Activated naive CD4-positive, alpha-beta T cell (primary cell): ENCODE results near the gene C5AR2.
"Not testable (repeated sequence)": the region's sequence is repeated elsewhere in the genome, so short reads cannot be mapped to it uniquely, and the experiment has no call there.

Experiments used
- DNase-seq, 4 experiments: peaks; one replicate each; lab custom pipeline; 2025; lab: John Stamatoyannopoulos, UW

The C5AR2 gene

GRCh38 chr19:47331931-47332547, at the start of gene C5AR2:
TSS of gene C5AR2 (plus strand) at chr19:47332175. CDS start at chr19:47340800, 8,625 bp downstream.
- DNase-seq = no peak

DNA sequence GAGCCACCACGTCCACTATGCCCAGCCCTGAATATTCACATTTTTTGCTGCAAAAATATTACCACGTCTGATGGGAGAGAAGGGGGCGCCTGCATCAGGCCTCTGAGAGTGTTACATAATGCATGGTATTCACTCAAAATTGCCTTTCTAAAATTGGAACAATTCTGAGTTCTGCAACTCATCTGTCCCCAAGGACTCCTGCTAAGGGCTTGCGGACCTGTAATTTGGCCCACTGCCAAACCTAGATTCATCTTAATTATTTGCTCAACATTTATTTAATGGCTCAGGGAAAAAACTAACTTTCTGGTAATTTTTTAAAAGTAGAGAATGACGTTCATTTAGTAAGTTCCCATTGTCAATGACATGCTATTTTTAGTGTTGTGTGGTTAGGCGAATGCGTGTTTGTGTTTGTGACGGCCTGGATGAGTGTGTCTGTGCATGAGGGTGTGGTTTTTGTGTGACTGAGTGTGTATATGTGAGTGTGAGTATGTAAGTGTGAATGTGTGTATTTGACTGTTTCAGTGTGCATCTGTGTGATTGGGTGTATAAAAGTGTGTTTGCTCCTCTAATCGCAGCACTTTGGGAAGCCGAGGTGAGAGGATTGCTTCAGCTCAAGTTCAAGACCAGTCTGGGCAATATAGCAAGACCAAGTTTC, 48.4 kb upstream of the C5AR2 start:
- no peak for DNase-seq

GRCh38 chr19:47284324-47284899, 47.6 kb upstream of the C5AR2 start:
- no peak for DNase-seq

DNA sequence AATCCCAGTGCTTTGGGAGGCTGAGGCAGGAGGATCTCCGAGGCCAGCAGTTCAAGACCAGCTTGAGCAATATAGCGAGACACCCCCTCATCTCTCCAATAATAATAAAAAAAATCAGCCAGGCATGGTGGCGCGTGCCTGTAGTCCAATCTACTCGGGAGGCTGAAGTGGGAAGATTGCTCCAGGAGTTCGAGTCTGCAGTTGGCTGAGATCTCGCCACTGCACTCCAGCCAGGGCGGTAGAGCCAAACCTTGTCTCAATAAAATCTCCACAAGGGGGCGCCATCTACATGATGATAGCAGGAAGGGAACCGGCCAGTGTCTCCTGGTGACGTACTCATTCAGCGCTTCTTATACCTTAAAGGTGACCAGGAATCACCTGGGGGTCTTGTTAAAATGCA, 35.9 kb upstream of the C5AR2 start:
- peak; percentile 25 to 45 (median 36) for DNase-seq

- not testable (repeated sequence) for DNase-seq
These were observed 31.1 kb upstream of the C5AR2 start for GRCh38 chr19:47300867-47301266.

- DNase-seq = no peak
These were observed 29.7 kb upstream of the C5AR2 start for GRCh38 chr19:47302249-47302648.

- DNase-seq = no peak
These were observed 28.0 kb upstream of the C5AR2 start for GRCh38 chr19:47303966-47304365.

- DNase-seq = peak; percentile 13 to 51 (median 26)
These were observed 26.6 kb upstream of the C5AR2 start for GRCh38 chr19:47305309-47305751.

DNA sequence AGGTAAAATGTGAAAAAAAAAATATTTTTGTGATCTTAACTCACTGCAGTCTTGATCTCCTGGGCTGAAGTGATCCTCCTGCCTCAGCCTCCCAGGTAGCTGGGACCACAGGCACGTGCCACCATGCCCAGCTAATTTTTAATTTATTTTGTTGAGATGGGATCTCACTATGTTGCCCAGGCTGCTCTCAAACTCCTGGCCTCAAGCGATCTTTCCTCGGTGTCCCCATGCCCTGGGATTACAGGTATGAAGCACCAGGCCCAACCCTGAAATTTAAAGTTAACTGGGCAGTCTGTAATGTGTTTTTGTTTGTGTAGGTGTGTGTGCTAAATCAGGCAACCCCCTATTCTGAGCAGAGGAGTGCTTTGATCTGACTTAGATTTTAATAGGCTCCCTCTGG, 25.7 kb upstream of the C5AR2 start:
- DNase-seq = no peak

- no peak for DNase-seq
These were observed 22.9 kb upstream of the C5AR2 start for GRCh38 chr19:47309038-47309437.

- no peak for DNase-seq
These were observed 22.4 kb upstream of the C5AR2 start, which contains the start of gene C5AR1 for GRCh38 chr19:47309608-47310007. TSS of gene C5AR1 (plus strand) at chr19:47309861. CDS start at chr19:47309896, 35 bp downstream.

GRCh38 chr19:47310323-47310722, 21.7 kb upstream of the C5AR2 start:
- no peak for DNase-seq

GRCh38 chr19:47310819-47311218, 21.2 kb upstream of the C5AR2 start:
- DNase-seq = no peak

DNA sequence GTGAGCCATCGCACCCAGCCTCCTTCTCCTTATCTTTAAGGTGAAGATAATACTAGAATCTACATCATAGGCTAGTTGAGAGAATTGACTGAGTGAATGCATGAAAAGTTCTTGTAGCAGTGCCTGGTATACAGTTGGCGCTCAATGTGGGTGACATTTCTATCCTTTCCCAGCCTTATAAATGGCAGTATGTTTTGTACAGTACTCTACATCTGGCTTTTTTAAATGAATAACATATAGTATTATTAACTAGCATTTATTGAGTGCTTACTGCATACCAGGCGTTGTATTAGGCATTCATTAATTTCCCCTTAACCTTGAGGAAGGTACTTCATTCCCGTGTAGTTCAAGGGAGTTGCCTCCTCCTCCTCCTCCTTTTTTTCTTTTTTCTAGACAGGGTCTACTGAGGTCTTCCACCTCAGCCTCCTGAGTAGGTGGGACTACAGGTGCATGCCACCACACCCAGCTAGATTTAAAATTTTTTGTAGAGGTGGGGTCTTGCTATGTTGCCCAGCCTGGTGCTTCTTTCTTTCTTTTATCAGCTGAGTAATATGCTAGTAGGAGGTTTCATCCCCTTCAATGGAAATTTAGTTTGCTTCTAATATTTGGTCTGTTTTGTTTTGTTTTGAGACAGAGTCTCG, 19.5 kb upstream of the C5AR2 start:
- DNase-seq = no peak

GRCh38 chr19:47313754-47314295, 18.1 kb upstream of the C5AR2 start:
- DNase-seq = no peak

GRCh38 chr19:47315125-47315821, 16.7 kb upstream of the C5AR2 start:
- DNase-seq = no peak

DNA sequence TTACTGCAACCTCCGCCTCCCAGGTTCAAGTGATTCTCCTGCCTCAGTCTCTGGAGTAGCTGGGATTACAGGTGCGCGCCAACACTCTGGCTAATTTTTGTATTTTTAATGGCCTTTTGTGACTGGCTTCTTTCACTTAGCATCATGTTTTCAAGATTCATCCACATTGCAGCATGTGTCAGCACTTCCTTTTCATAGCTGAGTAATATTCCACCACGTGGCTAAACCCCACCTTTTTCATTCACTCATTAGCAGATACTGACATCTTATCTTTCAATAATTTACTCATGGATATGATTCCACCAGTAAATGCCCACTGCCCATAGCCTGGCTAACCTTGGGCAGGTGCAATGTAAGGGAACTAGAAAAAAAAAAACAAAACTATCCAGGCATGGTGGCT, 15.5 kb upstream of the C5AR2 start:
- no peak for DNase-seq

DNA sequence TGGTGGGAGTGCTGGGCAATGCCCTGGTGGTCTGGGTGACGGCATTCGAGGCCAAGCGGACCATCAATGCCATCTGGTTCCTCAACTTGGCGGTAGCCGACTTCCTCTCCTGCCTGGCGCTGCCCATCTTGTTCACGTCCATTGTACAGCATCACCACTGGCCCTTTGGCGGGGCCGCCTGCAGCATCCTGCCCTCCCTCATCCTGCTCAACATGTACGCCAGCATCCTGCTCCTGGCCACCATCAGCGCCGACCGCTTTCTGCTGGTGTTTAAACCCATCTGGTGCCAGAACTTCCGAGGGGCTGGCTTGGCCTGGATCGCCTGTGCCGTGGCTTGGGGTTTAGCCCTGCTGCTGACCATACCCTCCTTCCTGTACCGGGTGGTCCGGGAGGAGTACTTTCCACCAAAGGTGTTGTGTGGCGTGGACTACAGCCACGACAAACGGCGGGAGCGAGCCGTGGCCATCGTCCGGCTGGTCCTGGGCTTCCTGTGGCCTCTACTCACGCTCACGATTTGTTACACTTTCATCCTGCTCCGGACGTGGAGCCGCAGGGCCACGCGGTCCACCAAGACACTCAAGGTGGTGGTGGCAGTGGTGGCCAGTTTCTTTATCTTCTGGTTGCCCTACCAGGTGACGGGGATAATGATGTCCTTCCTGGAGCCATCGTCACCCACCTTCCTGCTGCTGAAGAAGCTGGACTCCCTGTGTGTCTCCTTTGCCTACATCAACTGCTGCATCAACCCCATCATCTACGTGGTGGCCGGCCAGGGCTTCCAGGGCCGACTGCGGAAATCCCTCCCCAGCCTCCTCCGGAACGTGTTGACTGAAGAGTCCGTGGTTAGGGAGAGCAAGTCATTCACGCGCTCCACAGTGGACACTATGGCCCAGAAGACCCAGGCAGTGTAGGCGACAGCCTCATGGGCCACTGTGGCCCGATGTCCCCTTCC, 11.8 kb upstream of the C5AR2 start:
- no peak for DNase-seq

- no peak for DNase-seq
These were observed 10.3 kb upstream of the C5AR2 start for GRCh38 chr19:47321630-47322029.

DNA sequence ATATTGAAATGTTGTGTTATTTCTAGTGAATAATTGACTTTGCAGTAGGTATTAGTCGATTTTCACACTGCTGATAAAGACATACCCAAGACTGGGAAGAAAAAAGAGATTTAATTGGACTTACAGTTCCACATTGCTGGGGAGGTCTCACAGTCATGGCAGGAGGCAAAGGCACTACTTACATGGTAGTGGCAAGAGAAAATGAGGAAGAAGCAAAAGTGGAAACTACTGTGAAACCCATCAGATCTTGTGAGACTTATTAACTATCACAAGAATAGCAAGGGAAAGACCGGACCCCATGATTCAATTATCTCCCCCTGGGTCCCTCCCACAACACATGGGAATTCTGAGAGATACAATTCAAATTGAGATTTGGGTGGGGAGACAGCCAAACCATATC, 9.9 kb upstream of the C5AR2 start:
- no peak for DNase-seq

DNA sequence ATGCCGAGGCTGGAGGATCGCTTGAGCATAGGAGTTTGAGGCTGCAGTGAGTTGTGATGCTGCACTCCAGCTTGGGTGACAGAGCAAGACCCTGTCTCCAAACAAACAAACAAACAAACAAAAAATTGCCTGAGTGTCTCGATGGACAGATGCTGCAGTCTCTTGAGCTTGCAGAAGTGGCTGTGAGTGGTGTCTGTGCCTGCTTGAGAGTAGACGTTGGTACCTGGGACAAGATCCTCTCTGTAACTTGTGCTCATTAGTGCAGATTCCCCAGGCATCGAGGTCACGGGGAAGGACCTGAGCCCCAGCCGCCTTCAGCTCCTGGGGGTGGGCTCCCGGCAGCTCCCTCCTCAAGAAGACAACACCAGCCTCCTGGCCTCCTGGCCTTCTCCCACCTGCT, 8.6 kb upstream of the C5AR2 start:
- DNase-seq = no peak
